NCI-H1436 (cell line): ENCODE results near the gene CSAD.
"Not testable (repeated sequence)": the region's sequence is repeated elsewhere in the genome, so short reads cannot be mapped to it uniquely, and the experiment has no call there.

ENCODE experiments used
- DNase-seq: peaks from one replicate; lab custom pipeline; 2025; lab: John Stamatoyannopoulos, UW

Gene CSAD

DNA sequence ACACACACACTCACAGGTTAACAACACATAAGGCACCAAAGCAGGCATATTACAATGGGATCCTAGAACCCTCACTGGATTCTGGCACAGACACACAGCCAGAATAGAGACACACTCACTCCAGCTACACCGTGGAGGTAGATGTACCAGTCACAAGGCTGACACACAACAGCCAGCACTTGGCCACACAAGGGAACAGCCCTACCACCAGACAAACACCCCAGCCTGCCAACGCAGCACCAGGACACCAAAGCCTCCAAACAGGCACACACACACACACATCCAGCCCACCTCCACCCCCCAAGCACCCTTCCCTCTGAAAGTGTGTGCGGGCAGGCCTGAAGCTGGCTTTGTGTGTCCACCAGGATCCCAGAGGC is 37.2 kb upstream of the CSAD start:
- DNase-seq = no peak

DNA sequence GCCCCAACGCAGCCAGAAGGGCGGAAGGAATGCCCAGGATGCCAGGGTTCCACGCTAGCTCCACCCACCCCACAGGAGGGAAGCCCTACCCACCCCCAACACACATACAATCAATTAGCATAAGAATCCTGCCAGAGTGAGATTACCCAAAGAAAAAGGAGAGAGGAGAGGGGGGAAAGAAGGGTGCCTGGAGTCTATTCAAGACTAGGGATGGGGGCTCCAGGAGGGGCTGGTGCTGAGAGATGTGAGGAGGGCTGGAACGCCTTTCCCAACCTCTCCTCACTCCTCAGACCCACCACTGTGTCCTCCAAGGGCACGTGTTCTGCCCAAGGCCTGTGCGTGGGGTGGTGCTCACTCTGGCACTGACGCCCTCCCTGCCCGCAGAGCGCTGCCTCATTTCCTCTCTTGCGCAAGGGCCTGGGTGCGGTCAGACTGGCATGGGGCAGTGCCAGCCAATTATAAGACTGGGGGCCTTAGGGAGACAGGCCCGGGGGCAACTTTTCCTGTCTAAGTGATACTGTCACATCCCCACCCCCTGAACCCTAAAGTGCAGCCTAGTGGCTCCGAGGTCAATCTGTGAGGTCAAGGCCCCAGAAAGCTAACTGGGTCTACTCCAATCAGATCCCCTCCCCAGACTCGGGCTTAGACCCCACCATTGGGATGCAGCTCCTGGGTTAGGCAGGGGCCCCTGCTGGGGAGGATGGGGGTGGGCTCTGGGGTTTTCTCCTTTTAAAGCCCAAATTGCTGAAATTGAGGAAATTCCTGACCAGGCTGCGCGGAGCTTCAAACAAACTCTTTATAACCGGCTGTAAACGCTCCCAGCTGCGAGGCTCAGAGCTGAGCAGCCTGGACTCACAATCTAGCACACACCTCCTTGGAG is 36.6 kb upstream of the CSAD start:
- no peak for DNase-seq

DNA sequence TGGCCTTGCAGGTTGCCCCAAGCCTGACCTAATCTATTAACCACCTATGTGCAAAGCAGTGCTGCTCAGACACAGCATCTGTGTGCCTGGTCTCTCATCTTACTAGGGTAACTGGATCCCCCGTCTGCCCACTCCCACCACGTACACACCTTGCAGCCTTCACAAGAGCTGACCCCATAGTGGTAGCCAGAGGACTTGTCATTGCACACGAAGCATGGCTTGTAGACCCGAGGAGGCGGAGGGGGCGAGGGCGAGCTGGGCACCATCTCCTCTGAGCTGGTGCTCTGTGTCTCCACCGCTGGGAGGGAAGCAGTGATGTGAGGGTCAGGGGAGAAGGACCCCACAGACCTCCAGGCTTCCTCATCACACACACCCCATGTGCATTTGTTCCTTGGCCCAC is 34.8 kb upstream of the CSAD start:
- DNase-seq = no peak

DNA sequence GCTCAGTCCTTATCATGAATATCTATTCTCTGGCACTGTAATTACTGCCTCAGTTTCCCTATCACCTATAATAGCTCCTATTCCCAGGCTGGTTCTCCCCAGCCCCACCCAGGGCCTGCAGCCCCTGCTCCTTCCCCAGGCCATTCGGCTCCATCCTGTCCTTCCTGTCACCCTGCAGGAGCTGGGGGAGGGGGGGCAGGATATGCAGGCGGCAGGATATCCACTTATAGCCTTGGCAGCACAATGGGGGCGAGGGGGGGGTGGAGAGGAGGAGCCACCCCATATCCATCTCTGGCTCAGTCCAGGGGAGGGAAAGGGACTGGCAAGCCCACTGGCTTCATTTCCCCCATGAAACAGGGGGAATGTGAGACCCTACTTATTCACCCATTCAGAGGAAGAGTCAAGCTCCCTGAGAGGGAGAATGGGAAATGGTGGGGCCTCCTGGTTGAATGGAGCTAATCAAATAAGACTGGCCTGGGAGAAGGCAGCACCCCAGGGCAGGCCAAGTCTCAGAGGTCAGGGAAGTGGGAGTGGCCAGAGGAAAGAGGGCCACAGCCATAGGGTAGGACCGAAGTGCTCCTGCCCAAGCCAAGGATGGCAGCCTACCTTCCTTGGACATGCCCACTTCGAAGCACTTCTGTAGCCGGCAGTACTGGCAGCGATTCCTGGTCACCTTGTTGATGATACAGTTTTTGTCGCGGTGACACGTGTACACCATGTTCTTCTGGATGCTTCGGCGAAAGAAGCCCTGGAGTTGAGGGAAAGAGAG is 34.1 kb upstream of the CSAD start:
- no peak for DNase-seq

DNA sequence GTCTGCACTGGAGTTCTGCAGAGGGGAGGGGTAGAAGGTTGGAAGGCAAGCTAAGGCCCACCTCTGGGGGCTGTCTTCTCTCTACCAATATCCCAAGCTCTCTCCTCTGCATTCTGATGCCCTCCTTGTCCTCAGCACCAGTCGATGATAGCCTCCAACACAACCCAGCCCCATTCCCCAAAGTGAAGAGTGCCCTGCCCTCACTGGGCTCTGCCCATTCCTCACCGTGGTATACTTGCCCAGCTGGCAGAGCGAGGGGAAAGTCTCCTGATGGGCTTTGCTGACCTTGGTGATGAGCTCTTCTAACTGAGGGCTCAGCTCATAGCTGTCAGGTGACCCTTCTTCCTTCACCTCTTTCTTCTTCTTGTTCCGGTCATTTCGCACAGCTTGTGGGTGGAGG is 33.5 kb upstream of the CSAD start:
- DNase-seq = no peak

DNA sequence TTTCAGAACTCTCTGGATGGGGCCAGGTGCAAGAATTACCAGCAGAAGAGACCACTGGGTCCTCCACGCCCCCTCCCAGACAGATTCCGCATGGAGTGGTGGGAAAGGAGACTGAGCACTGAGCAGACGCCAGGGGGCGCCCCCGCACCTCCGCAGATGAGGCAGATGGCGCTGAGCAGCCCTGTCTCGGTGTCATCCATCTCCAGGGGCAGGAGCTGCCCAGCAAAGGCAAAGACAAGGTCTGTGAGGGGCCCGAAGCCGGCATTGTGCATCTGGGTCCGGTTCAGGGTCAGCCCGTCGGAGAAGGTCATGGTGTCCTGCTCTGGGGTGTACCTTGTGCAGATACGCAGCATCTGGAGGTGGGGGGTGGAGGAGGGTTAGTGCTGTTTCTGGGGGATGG is 32.6 kb upstream of the CSAD start:
- DNase-seq = peak; percentile 78

DNA sequence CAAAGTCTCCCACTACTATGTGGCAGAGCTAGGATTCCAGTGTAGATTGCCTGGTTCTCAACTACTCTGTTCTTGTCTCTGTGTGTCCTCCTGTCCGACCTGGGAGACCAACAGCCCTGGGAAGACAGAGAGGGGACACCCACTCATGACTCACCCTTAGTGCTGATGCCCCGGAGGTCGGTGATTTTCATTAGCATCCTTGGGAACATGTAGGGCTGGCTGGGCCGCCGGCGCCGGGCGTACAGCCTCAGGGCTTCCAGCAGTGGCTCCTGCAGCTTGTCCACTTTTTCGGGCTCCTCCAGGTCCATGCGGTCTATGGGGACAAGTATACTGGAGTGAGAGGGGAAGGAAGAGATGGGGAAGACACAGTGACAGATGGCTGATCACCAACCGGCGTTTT is 32.2 kb upstream of the CSAD start:
- DNase-seq = no peak

DNA sequence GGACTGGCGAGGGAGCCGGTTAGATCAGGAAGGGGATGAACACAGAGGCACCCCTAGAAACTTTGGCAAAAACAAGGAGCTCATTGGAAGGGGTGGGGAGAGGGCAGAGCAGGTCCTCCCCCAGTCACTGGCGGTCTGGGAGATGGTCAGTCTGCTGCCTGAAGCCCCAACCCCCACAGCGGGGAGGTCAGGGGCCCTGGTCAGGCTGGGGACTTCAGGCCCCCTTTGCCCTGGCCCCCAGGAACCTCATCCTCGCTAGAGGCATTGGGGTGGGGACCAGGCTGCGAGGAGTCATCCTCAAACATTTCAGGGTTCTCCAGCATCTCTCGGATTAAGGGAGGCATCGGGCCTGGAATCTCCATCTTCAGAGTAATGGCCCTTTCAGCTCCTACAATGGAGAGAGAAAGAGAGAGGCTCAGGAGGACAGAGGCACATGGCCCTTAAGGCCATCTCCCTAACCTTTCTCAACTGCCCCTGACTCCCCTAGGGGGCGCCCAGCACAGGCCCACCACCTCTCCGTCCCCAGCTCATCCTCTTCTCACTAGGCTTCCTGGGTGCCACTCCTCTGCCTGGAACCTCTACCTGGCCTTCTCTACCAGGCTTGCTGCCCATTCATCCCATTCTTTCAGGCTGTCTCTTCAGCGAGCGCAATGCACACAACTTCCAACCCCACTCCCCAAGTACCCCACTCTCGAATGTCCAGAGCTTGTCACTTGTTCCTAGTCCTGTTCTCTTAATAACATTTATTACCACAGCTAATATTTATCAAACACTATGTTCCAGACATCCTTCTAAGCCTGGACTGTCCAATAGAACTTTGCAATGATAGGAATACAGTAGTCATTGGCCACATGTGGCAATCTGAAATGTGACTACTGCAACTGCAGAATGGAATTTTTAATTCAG is 31.0 kb upstream of the CSAD start:
- DNase-seq = no peak

DNA sequence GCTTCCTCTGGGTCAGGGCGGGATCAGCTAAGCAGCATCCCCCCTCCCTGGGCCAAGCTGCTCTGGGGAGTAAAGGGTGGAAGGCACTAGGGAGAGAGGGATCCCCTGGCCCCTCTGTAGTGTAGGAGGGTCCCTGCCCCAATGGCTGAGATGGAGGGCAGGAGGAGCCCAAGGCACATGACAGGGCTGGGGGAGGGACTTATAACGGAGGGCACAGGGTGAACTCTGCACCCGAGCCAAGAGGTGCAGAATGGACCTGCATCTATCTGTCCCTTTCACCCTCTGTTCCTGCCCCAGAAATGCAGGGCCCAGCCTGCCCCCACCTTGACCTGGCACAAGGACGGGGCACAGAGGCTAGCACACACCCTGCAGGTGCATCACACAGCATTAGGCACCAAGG is 30.1 kb upstream of the CSAD start:
- DNase-seq = no peak

DNA sequence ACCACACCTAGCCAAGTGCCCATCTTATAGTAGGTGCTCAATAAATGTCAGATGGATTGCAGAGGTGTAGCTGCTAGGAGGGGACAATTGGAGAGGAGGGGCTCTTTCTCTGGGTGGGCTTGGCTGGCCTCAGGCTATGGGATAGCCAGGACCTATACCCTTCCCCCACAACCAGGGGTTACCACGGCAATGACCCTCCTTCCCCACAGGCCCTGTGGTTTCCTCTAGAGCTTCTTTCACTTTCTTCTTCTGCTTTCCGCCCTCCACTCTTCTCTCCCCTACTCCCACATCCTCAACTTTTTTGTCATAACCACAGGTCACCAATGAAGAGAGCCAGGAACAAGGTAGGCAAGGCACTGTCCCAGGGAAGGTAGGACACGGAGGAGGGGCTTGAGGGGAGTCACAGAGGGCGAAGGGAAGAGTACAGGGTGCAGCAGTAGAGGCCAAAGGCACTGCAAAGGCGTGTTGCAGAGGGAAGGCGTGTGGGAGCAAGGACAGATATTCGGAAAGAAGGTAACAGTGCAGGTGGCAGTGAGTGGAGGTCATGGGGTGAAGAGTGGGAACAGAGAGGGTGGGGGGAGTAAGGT is 28.2 kb upstream of the CSAD start:
- no peak for DNase-seq

DNA sequence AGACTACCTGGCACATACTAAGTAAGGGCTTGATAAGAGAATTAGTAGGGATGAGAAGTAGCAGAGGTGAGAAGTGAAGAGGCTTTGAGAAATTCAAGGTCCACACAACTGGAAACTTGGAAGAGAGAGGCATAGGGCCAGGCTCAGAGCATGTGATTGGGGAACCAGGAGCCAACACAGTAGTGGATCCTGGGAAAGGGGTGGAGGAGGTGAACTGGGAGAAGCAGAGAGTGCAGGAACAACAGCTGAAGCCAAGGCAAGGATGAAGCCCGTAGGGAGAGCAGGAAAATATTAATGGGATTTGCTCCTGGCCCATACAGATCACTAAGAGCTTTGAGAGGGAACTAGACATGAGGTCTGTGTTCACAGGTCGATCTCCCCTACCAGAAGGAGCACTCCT is 27.7 kb upstream of the CSAD start:
- DNase-seq = no peak

DNA sequence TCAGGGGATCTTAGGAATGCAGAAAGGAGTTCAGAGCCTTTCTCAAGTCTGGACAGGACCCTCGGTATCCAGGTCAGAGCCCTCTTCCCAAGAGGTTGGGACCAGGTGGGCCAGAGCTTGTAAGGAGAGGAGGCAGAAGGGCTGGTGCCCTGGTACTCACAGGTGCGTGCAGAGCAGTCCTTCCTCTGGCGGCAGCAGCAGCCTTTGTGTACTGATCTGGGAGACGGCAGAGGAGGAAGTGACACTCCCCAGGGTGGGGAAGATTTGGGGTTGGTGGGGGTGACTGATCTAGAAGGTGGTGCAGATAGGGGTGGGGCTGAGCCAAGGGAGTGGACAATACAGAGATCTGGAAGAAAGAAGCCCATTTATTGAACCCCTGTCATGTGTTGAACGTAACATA is 26.3 kb upstream of the CSAD start, which contains the start of gene ITGB7:
TSS of gene ITGB7 (minus strand) at position 210 of the 400 bp plus-strand sequence. CDS start 6,808 bp downstream, outside the sequence.
- no peak for DNase-seq

DNA sequence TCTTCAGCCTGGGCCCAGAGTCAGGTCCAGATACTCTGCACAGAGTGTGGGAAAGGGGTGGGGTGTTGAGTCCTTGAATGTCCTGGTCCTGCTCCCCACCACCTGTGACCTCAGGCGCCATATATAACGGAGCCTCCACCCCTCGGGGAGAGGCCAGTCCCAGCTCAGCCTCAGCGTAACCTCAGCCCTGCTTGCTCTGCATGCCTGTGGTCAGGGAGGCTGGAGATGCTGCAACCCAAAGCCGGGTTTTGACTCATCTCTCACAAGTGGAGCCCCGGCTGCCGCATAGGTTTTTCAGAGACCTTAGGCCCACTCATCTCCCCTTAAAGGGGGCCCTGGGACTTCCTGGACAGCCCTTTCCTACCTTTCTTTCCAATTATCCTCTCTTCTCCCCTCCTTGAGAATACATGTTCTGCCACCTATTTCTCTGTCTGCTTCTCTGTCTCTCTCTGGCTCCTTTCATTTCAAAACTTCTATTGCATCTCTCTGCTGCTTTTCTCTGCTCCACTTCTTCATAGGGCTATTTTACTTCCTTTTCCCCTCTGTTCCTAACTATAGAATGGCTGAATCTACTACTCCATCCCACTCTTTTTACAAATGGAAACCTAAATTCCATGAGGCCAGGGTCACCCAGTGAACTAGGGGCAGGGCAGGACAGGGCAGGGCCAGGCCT is 25.2 kb upstream of the CSAD start:
- DNase-seq = no peak

DNA sequence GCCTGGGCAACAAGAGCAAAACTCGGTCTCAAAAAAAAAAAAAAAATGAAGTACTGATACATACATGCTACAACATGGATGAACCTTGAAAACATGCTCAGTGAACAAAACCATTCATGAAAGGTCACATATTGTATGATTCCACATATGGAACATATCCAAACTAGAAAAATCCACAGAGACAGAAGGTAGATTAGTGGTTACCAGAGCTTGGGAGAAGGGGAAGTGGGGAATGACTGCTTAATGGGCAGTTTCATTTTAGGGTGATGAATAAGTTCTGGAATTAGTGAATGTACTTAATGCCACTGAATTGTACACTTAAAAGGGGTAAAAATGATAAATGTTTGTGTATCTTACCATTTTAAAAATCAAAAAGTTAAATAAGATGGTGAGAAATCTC is 23.6 kb upstream of the CSAD start:
- DNase-seq = no peak

DNA sequence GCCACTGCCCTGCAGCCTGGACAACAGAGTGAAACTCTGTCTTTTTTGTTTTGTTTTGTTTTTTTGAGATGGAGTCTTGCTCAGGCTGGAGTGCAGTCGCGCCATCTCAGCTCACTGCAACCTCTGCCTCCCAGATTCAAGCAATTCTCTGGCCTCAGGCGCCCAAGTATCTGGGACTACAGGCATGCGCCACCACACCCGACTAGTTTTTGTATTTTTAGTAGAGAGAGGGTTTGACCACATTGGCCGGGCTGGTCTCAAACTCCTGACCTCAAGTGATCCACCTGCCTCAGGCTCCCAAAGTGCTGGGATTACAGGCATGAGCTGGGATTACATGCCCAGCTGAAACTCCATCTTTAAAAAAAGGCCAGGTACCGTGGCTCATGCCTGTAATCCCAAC is 21.6 kb upstream of the CSAD start:
- DNase-seq = not testable (repeated sequence)

DNA sequence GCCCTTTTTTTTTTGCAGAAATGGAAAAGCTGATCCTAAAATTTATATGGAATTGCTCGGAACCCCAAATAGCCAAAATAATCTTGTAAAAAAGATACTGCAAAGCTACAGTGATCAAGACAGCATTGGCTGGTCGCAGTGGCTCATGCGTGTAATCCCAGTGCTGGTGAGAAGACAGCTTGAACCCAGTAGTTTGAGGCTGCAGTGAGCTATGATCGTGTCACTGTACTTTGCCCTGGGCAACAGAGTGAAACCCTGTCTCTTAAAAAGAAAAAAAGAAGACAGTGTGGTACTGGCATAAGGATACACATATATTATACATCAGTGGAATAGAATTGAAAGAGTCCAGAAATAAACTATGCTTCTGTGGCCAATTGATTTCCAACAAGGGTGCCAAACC is 20.9 kb upstream of the CSAD start:
- DNase-seq = no peak

DNA sequence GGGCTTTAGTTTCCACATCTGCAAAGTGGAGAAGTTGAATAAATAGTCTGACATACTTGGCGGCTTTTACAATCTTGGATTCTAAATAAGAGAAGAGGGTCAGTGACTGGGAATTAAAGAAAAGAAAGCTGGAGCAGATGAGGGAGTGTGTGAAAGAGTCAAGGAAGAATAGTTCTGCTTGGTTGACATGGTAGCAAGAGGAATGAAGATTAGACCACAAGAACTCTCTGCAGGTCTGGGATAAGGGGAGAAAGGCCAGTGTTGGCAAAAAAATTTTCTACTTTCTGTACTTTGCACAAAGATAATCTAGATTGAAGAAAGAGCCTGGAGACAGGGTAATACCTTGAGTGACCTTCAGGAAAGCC is 20.4 kb upstream of the CSAD start:
- no peak for DNase-seq

DNA sequence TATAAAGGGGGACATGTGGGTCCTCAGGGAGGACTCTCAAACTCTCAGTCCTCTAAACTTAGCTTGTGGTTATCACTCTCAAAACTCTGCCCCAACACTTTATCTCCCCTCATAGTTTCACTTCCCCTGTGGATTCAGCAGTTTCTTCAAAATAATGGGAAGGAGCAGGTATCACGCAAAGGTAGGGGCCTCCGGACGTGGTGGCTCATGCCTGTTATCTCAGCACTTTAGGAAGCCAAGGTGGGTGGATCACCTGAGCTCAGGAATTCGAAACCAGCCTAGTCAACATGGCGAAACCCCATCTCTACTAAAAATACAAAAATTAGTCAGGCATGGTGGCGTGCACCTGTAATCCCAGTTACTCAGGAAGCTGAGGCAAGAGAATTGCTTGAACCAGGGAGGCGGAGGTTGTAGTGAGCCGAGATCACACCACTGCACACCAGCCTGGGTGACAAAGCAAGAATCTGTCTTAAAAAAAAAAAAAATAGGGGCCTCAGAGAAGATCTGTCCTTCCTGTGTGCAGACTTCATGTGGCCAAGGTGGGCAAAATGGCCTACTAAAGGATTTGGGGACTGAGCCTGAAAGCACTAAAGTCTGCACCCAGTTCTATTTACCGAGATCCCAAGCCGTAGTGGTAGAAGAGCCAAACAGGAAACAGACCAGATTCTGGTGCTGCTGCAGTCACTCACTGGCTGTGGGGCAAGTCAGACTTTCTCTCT is 19.9 kb upstream of the CSAD start:
- no peak for DNase-seq

DNA sequence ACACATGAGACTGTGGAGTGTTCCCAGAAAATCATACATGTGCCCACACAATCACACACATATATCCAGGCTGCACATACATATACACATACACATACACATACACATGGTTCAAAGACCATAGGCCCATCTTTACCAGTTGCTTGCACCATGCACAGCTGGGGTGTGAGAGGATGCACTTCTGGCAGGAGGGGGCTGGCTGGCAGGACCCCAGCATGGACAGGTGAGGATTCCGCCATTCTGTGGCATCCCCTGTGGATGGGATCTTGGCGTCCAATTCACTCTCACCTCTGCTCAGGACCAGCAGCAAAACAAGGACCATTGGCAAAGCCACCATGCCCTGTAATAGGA is 19.4 kb upstream of the CSAD start:
- DNase-seq = no peak

DNA sequence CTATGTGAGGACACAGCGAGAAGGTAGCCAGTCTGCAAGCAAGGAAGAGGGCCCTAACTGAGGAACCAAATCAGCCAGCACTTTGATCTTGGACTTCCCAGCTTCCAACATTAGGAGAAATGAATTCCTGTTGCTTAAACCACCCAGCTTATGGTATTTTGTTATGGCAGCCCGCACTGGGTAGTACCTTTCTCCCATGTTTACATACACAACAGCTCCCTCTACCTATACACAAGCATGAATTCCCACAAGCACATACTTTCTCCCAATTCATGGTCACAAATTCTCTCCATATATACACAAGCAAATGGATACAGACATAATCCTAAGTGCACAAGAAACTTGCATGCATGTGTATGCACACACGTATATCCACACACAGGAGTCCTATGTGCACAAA is 19.0 kb upstream of the CSAD start:
- DNase-seq = no peak
